ENCODE results near the gene SYTL1. TPM values are rescaled to one million over a fixed set of nuclear protein-coding genes. Genes with fewer than 3 reads are reported as not detected.

Gene SYTL1
- total RNA-seq, 2 experiments from 2014 or later = 60.7 to 85.3 TPM

DNA sequence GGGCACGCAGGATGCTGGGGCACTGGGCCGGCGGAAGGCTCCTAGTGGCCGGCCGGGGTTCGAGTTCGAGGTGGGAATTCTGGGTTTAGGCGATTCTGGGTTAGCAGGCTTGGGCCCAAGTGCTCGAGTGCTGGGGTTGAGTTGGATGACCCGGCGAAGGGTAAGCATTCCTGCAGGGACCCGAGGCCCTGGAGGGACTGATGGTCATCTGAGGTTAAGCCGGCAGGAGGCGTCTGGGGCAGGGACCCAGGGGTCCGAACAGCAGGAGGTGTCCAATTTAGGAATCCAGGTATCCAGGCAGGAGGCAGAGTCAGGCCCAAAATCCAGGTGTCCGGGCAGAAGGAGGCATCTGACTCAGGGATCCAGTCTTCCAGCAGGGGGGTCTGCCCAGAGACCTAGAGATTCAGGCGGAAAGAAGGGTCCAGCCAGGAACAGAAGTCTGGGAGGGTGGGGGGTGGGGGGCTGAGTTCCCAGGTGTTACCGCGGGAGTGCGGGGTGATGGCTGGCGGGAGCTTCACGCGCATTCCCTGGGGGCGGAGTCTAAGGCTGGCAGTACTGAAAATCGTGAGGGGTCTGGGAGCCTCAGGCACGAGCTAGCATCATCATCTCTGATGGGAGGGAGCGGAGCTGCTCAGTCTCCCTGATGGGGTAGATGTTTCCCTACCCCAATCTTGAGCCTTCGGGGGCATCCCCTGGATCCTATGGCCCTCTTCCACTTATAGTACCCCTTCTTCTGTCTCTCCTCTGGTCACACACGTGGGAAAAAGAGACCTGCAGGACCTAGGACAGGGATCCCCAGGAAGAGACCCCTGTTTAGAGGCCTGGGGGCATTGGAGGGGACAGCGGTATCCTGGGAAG lies 51.2 kb downstream of the SYTL1 start:
- no peak for DNase-seq
- H3K27ac Mint-ChIP-seq = peak overlapping the region; percentile 62
- CTCF ChIA-PET = interaction anchor here (0.7 to 14.3 kb wide), 8 partner anchors 9 to 215 kb away, joined by 3 to 331 read pairs (median 4); partner anchors contain the start of genes CD164L2 and MAP3K6
- no peaks in the 10 kb centered on the region for H3K9me3 Mint-ChIP-seq (ENCODE audit: low read depth)
- peak overlapping the region; percentile 74 for H3K4me3 Mint-ChIP-seq
- H3K36me3 Mint-ChIP-seq = no peaks in the 10 kb centered on the region
- peaks cover 8% of the 10 kb centered on the region for H3K4me1 Mint-ChIP-seq
- peaks cover 21% of the 10 kb centered on the region for H3K27me3 Mint-ChIP-seq
- ATAC-seq = no peak

DNA sequence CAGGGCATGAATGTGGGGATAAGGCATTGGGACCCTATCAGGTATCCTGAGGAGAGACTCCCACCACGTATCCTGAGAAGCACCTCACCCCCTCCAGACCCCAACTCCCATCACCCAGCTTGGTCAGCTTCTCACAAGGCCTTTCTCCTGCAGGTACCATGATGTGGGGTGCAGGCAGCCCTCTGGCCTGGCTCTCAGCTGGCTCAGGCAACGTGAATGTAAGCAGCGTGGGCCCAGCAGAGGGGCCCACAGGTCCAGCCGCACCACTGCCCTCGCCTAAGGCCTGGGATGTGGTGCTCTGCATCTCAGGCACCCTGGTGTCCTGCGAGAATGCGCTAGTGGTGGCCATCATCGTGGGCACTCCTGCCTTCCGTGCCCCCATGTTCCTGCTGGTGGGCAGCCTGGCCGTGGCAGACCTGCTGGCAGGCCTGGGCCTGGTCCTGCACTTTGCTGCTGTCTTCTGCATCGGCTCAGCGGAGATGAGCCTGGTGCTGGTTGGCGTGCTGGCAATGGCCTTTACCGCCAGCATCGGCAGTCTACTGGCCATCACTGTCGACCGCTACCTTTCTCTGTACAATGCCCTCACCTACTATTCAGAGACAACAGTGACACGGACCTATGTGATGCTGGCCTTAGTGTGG lies 51.9 kb downstream of the SYTL1 start:
- DNase-seq (no peak), ATAC-seq (no peak)
- Mint-ChIP-seq H3K9me3 (ENCODE audit: low read depth) (no peaks in the 10 kb centered on the region), H3K4me1 (peaks cover 8% of the 10 kb centered on the region), H3K4me3 (peak overlapping the region; percentile 27), H3K36me3 (no peaks in the 10 kb centered on the region), H3K27ac (no peak overlapping the region), H3K27me3 (peaks cover 16% of the 10 kb centered on the region)
- CTCF ChIA-PET = interaction anchor here (0.7 to 14.3 kb wide), 10 partner anchors 9 to 215 kb away, joined by 3 to 331 read pairs (median 5); partner anchors contain the start of genes AHDC1, CD164L2 and MAP3K6

DNA sequence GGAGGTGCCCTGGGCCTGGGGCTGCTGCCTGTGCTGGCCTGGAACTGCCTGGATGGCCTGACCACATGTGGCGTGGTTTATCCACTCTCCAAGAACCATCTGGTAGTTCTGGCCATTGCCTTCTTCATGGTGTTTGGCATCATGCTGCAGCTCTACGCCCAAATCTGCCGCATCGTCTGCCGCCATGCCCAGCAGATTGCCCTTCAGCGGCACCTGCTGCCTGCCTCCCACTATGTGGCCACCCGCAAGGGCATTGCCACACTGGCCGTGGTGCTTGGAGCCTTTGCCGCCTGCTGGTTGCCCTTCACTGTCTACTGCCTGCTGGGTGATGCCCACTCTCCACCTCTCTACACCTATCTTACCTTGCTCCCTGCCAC lies 52.4 kb downstream of the SYTL1 start:
- CTCF ChIA-PET = interaction anchor here (0.6 to 14.3 kb wide), 29 partner anchors 7 to 397 kb away, joined by 3 to 331 read pairs (median 6); partner anchors contain the start of genes AHDC1, CD164L2, MAP3K6 and SYTL1
- Mint-ChIP-seq H3K4me1 (peaks cover 8% of the 10 kb centered on the region), H3K27ac (no peak overlapping the region), H3K4me3 (no peak overlapping the region), H3K27me3 (peaks cover 15% of the 10 kb centered on the region), H3K9me3 (ENCODE audit: low read depth) (no peaks in the 10 kb centered on the region), H3K36me3 (no peaks in the 10 kb centered on the region)
- no peak for ATAC-seq
- DNase-seq = no peak

GRCh38 chr1:27394925-27395324 lies 53.1 kb downstream of the SYTL1 start:
- Mint-ChIP-seq H3K27ac (no peak overlapping the region), H3K27me3 (peaks cover 9% of the 10 kb centered on the region), H3K36me3 (no peaks in the 10 kb centered on the region), H3K4me3 (no peak overlapping the region), H3K4me1 (peaks cover 8% of the 10 kb centered on the region), H3K9me3 (ENCODE audit: low read depth) (no peaks in the 10 kb centered on the region)
- ATAC-seq = no peak
- CTCF ChIA-PET = interaction anchor here (0.7 to 14.3 kb wide), 40 partner anchors 8 to 398 kb away, joined by 3 to 331 read pairs (median 5); partner anchors contain the start of genes AHDC1, CD164L2, MAP3K6 and SYTL1
- DNase-seq = no peak

DNA sequence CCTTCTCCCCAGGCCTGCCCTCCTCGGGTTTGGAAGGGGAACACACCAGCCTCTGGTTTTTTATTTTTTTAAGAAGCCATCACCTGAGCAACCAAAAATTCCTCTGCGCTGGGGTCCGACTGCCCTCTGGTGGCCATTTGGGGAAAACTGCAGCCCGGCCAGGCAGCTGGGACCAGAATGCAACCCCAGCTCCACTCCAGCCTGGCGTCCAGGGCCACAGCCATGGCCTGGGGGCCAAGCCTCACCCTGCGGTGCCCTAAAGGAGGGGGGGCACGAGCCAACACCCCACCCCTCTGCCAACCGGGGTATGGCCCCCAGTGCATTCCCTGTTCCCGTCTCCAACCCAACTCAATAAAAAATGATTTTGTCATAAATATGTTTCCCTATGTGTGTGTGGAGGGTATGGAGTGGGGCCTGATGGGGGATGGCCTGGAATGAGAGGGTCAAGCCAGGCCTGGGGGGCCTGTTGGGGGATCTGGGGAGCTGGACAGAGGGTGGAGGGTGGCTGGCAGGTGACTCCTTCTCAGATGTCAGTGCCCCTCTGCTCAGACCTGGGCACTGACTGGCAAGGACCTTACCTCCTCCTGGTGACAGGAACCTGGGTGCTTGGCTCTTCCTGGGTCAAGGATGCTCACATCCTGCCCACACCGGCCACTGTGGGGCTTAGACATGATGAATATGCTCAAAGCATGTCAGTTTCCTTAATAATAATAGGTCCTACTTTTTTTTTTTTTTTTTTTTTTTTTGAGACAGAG lies 53.8 kb downstream of the SYTL1 start:
- no peaks in the 10 kb centered on the region for H3K36me3 Mint-ChIP-seq
- H3K9me3 Mint-ChIP-seq (ENCODE audit: low read depth) = no peaks in the 10 kb centered on the region
- peak; percentile 34 for ATAC-seq
- H3K4me1 Mint-ChIP-seq = peaks cover 8% of the 10 kb centered on the region
- H3K4me3 Mint-ChIP-seq = no peak overlapping the region
- no peak overlapping the region for H3K27ac Mint-ChIP-seq
- CTCF ChIA-PET = interaction anchor here (0.6 to 14.3 kb wide), 44 partner anchors 8 to 351 kb away, joined by 3 to 331 read pairs (median 5); partner anchors contain the start of genes AHDC1, CD164L2, MAP3K6 and SYTL1
- peak; percentile 86 for DNase-seq
- H3K27me3 Mint-ChIP-seq = peaks cover 5% of the 10 kb centered on the region

DNA sequence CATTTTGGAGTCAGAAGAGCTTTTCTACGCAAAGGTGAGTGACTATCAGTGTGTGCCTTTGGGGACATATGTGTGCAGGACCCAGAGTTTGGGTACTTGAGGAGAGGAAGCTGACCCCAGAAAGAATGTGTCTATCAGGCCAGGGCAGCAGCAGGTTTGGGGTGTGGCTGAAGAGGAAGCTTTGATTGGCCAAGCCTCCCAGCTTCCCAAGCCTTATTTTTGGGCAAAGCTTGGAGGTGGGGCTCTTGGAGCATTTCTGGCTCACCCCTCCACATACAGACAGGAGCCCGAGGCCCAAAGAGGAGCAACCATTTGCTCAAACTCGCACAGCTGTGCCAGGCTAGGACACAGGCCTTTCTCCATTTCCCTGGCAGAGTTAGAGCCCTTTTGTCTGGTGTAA lies 55.3 kb downstream of the SYTL1 start:
- no peak for ATAC-seq
- H3K4me1 Mint-ChIP-seq = peaks cover 1% of the 10 kb centered on the region

DNA sequence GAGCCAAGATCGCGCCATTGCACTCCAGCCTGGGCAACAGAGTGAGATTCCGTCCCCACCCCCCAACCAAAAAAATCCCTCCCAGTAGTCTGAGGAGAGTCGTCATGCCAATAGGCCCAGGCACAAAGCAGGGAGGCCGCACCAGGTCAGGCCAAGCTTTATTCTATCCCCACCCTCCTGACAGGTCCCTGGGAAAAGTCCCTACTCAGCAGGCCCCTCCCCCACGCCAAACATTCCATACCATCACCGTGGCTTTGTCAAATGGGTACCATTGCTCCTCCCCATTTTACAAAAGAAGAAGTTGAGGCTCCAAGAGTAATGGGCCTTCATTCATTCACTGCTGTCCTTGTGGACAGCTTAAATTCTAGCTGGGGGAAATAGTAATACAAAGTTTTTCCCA lies 55.9 kb downstream of the SYTL1 start:
- Mint-ChIP-seq H3K4me3 (no peak overlapping the region), H3K9me3 (ENCODE audit: low read depth) (no peaks in the 10 kb centered on the region), H3K4me1 (peaks cover 2% of the 10 kb centered on the region), H3K27me3 (no peaks in the 10 kb centered on the region), H3K27ac (no peak overlapping the region), H3K36me3 (no peaks in the 10 kb centered on the region)
- DNase-seq (no peak), ATAC-seq (no peak)
- CTCF ChIA-PET = interaction anchor here (0.6 to 14.3 kb wide), 10 partner anchors 10 to 354 kb away, joined by 3 to 331 read pairs (median 9); partner anchors contain the start of gene AHDC1

More for the DNA sequence above, 55.3 kb downstream of the SYTL1 start:
- DNase-seq = no peak
- H3K9me3 Mint-ChIP-seq (ENCODE audit: low read depth) = no peaks in the 10 kb centered on the region
- no peaks in the 10 kb centered on the region for H3K36me3 Mint-ChIP-seq
- no peaks in the 10 kb centered on the region for H3K27me3 Mint-ChIP-seq
- H3K4me3 Mint-ChIP-seq = no peak overlapping the region
- CTCF ChIA-PET = interaction anchor here (0.6 to 14.3 kb wide), 10 partner anchors 10 to 266 kb away, joined by 3 to 331 read pairs (median 8); partner anchors contain the start of gene AHDC1
- H3K27ac Mint-ChIP-seq = no peak overlapping the region

GRCh38 chr1:27398405-27399149 lies 56.8 kb downstream of the SYTL1 start:
- CTCF ChIA-PET = interaction anchor here (0.9 to 14.3 kb wide), 10 partner anchors 8 to 264 kb away, joined by 3 to 331 read pairs (median 6); partner anchors contain the start of gene AHDC1
- ATAC-seq (no peak), DNase-seq (no peak)
- peaks cover 4% of the 10 kb centered on the region for H3K4me1 Mint-ChIP-seq
- no peaks in the 10 kb centered on the region for H3K27me3 Mint-ChIP-seq
- H3K27ac Mint-ChIP-seq = no peak overlapping the region
- no peaks in the 10 kb centered on the region for H3K9me3 Mint-ChIP-seq (ENCODE audit: low read depth)
- H3K4me3 Mint-ChIP-seq = no peak overlapping the region
- no peaks in the 10 kb centered on the region for H3K36me3 Mint-ChIP-seq

DNA sequence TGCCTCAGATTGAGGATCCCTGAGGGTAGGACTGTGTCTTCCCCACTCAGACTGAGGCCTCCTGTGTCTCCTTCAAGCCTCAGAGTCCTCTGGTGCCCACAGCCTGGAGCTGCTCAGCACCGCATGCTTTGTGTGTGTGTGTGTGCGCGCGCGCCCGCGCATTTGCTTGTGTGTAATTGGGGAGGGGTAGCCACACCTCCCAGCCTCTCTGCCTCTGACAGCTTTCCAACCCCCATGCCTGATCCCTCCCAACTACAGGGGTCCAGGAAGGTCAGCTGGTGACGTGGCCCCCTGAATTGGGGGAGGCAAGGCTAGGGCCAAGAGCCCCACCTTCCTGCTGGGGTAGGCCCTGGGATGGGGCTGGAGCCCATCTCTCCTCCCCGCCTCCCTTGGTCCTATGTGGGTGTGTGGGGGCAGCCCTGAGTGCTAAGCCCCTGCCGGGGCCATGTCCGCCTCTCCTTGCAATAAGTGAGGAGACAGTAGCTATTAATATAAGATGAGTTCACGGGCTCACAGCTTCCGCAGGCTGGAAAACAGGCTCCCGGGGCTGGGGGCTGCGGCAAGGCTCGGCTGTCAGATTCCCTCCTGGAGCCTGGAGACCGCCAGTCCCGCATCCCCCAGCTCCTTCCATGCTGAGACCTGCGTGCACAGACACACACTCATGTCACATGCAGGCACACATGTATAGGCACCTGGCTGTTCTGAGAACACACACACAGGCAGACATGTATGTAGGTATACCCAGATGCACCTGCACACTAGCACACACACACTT lies 57.6 kb downstream of the SYTL1 start:
- no peak for ATAC-seq
- no peak overlapping the region for H3K27ac Mint-ChIP-seq
- H3K4me3 Mint-ChIP-seq = no peak overlapping the region
- no peaks in the 10 kb centered on the region for H3K9me3 Mint-ChIP-seq (ENCODE audit: low read depth)
- H3K4me1 Mint-ChIP-seq = peaks cover 10% of the 10 kb centered on the region
- no peaks in the 10 kb centered on the region for H3K27me3 Mint-ChIP-seq
- no peaks in the 10 kb centered on the region for H3K36me3 Mint-ChIP-seq
- CTCF ChIA-PET = interaction anchor here (0.9 to 14.3 kb wide), 9 partner anchors 9 to 263 kb away, joined by 3 to 331 read pairs (median 4); partner anchors contain the start of gene AHDC1
- DNase-seq = no peak

GRCh38 chr1:27400082-27400962 lies 58.5 kb downstream of the SYTL1 start:
- no peak overlapping the region for H3K27ac Mint-ChIP-seq
- CTCF ChIA-PET = interaction anchor here (0.9 to 14.3 kb wide), 5 partner anchors 43 to 263 kb away, joined by 3 to 331 read pairs (median 7); partner anchors contain the start of gene AHDC1
- ATAC-seq = no peak

GRCh38 chr1:27400963-27401341 lies 59.1 kb downstream of the SYTL1 start:
- H3K4me1 Mint-ChIP-seq = peaks cover 11% of the 10 kb centered on the region
- ATAC-seq (no peak), DNase-seq (no peak)
- no peak overlapping the region for H3K27ac Mint-ChIP-seq
- no peaks in the 10 kb centered on the region for H3K27me3 Mint-ChIP-seq
- H3K36me3 Mint-ChIP-seq = no peaks in the 10 kb centered on the region
- no peaks in the 10 kb centered on the region for H3K9me3 Mint-ChIP-seq (ENCODE audit: low read depth)
- H3K4me3 Mint-ChIP-seq = no peak overlapping the region
- CTCF ChIA-PET = interaction anchor here (1.6 to 14.3 kb wide), 4 partner anchors 44 to 207 kb away, joined by 4 to 331 read pairs (median 68); partner anchors contain the start of gene AHDC1

More at GRCh38 chr1:27400082-27400962, 58.5 kb downstream of the SYTL1 start:
- Mint-ChIP-seq H3K4me3 (no peak overlapping the region), H3K36me3 (no peaks in the 10 kb centered on the region), H3K9me3 (ENCODE audit: low read depth) (no peaks in the 10 kb centered on the region), H3K4me1 (peaks cover 11% of the 10 kb centered on the region), H3K27me3 (no peaks in the 10 kb centered on the region)
- DNase-seq = no peak
